ENCODE measurements around the gene FAF1.
"Not testable (repeated sequence)": the region's sequence is repeated elsewhere in the genome, so short reads cannot be mapped to it uniquely, and the experiment has no call there.

- TF ChIP-seq, protein P1, sequence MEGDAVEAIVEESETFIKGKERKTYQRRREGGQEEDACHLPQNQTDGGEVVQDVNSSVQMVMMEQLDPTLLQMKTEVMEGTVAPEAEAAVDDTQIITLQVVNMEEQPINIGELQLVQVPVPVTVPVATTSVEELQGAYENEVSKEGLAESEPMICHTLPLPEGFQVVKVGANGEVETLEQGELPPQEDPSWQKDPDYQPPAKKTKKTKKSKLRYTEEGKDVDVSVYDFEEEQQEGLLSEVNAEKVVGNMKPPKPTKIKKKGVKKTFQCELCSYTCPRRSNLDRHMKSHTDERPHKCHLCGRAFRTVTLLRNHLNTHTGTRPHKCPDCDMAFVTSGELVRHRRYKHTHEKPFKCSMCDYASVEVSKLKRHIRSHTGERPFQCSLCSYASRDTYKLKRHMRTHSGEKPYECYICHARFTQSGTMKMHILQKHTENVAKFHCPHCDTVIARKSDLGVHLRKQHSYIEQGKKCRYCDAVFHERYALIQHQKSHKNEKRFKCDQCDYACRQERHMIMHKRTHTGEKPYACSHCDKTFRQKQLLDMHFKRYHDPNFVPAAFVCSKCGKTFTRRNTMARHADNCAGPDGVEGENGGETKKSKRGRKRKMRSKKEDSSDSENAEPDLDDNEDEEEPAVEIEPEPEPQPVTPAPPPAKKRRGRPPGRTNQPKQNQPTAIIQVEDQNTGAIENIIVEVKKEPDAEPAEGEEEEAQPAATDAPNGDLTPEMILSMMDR (IDR thresholded peaks at IDR 0.05), result not testable (repeated sequence)
- not testable (repeated sequence) for TF ChIP-seq POLR2A (IDR thresholded peaks at IDR 0.05)
Observed at GRCh38 chr1:50887555-50887954, 72.5 kb downstream of the FAF1 start.
